H1 (cell line): Measurements from ENCODE around the gene RALY. TPM values are rescaled to one million over a fixed set of nuclear protein-coding genes. Genes with fewer than 3 reads are reported as not detected.

Source experiments
- CTCF ChIA-PET: fragments of 300-600 bp; sonication (Branson Sonifier 250); formaldehyde crosslinking; loops from one replicate; lab custom pipeline; 2021; ENCODE audit not compliant: partially characterized antibody; lab: Charles Lee
- POLR2A ChIA-PET: fragments of 300-600 bp; sonication (Branson Sonifier 250); formaldehyde crosslinking; loops from one replicate; lab custom pipeline; 2021; ENCODE audit warnings: inconsistent platforms; ENCODE audit not compliant: partially characterized antibody; lab: Charles Lee
- DNase-seq, 2 experiments: peaks; one replicate each; pipeline versions ENCODE4 v3.0.0 to v3.0.0-alpha.2; 2010 to 2022; ENCODE audit warnings: low spot score in 2 of 2, low read depth in 1 of 2, mixed read lengths in 1 of 2
- FAIRE-seq: peaks from 2 replicates; lab custom pipeline; 2011; peaks lifted over from hg19 to GRCh38; lab: Jason Lieb, UNC
- H2AFZ ChIP-seq: 2 replicates; pipeline ENCODE4 v1.8.1; 2012; ENCODE audit warnings: low read length, inconsistent platforms
- H2AK5ac ChIP-seq: 2 replicates; pipeline ENCODE4 v1.6.1; 2013; ENCODE audit warnings: low read depth, low read length
- H2BK120ac ChIP-seq: replicated peaks from 2 replicates; pipeline ENCODE3; 2013; ENCODE audit warnings: low read depth, low read length, inconsistent platforms
- H2BK12ac ChIP-seq: 2 replicates; pipeline ENCODE4 v1.6.1; 2013; ENCODE audit warnings: low read depth, low read length
- H2BK15ac ChIP-seq: 2 replicates; pipeline ENCODE4 v1.6.1; 2013; ENCODE audit warnings: low read length
- H2BK20ac ChIP-seq: 2 replicates; pipeline ENCODE4 v1.6.1; 2013; ENCODE audit warnings: low read length
- H2BK5ac ChIP-seq: 2 replicates; pipeline ENCODE4 v1.6.1; 2013; ENCODE audit warnings: low read depth, low read length
- H3K14ac ChIP-seq: 2 replicates; pipeline ENCODE4 v1.6.1; 2013; ENCODE audit warnings: inconsistent platforms; ENCODE audit not compliant: insufficient read length
- H3K18ac ChIP-seq: 2 replicates; pipeline ENCODE4 v1.6.1; 2013; ENCODE audit warnings: low read length; ENCODE audit errors: extremely low read depth
- H3K23ac ChIP-seq: 2 replicates; pipeline ENCODE4 v1.6.1; 2013; ENCODE audit warnings: inconsistent platforms; ENCODE audit not compliant: insufficient read length
- H3K23me2 ChIP-seq: 2 replicates; pipeline ENCODE4 v1.6.1; 2013; ENCODE audit warnings: low read depth, low read length
- H3K27ac ChIP-seq: 2 replicates; pipeline ENCODE4 v1.6.1; 2011; ENCODE audit warnings: low read depth, low read length, inconsistent platforms
- H3K27me3 ChIP-seq, 4 experiments: replicated peaks in 1 of 4; 1 replicate in 1 of 4; 2 replicates in 3 of 4; pipeline versions ENCODE4 v1.6.1 to v1.8.1; 2011 to 2013; ENCODE audit warnings: low read length in 3 of 4, mild to moderate bottlenecking in 3 of 4, inconsistent platforms in 2 of 4, mixed read lengths in 2 of 4, moderate library complexity in 1 of 4; ENCODE audit not compliant: control insufficient read depth in 3 of 4, insufficient read depth in 3 of 4; ENCODE audit errors: extremely low read depth in 1 of 4
- H3K36me3 ChIP-seq, 4 experiments: 2 replicates each; pipeline versions ENCODE4 v1.6.1 to v1.8.1; 2011 to 2013; ENCODE audit warnings: mild to moderate bottlenecking in 4 of 4, low read length in 3 of 4, moderate library complexity in 2 of 4, control low read depth in 1 of 4, inconsistent platforms in 1 of 4; ENCODE audit not compliant: insufficient read depth in 4 of 4, control insufficient read depth in 2 of 4
- H3K4ac ChIP-seq: replicated peaks from 2 replicates; pipeline ENCODE3; 2013; ENCODE audit warnings: low read length, low read depth, mixed read lengths, inconsistent platforms; ENCODE audit not compliant: insufficient read length
- H3K4me1 ChIP-seq, 4 experiments: replicated peaks in 1 of 4; 1 replicate in 1 of 4; 2 replicates in 3 of 4; pipeline versions ENCODE4 v1.6.1 to v1.8.1; 2011 to 2013; ENCODE audit warnings: low read length in 3 of 4, inconsistent platforms in 2 of 4, mixed read lengths in 1 of 4; ENCODE audit not compliant: insufficient read depth in 4 of 4, control insufficient read depth in 3 of 4
- H3K4me2 ChIP-seq, 2 experiments: 2 replicates each; pipeline versions ENCODE4 v1.6.1 to v1.8.1; 2011 to 2013; ENCODE audit warnings: low read depth in 2 of 2, low read length in 2 of 2, control low read depth in 1 of 2, inconsistent platforms in 1 of 2, mild to moderate bottlenecking in 1 of 2; ENCODE audit not compliant: insufficient read depth in 1 of 2
- H3K4me3 ChIP-seq, 4 experiments: fragments of 200-600, 300-600 bp in 1 of 4; sonication (generic), shearing (Covaris generic), sonication (Bioruptor Twin) in 1 of 4; 2 replicates each; pipeline versions ENCODE4 v1.5.1 to v1.8.1; 2011 to 2016; ENCODE audit warnings: low read length in 4 of 4, low read depth in 3 of 4, control low read depth in 2 of 4, inconsistent platforms in 2 of 4, mild to moderate bottlenecking in 2 of 4, mixed read lengths in 1 of 4, moderate library complexity in 1 of 4; ENCODE audit not compliant: insufficient read depth in 2 of 4; ENCODE audit errors: extremely low read depth in 1 of 4
- H3K56ac ChIP-seq: replicated peaks from 2 replicates; pipeline ENCODE3; 2013; ENCODE audit warnings: low read depth, mild to moderate bottlenecking, mixed read lengths, low read length, inconsistent platforms; ENCODE audit not compliant: insufficient read length
- H3K79me1 ChIP-seq: 2 replicates; pipeline ENCODE4 v1.6.1; 2013; ENCODE audit warnings: low read depth, low read length, control low read depth
- H3K79me2 ChIP-seq, 2 experiments: 2 replicates each; pipeline versions ENCODE4 v1.6.1 to v1.8.1; 2012 to 2013; ENCODE audit warnings: low read length in 2 of 2, mild to moderate bottlenecking in 2 of 2, inconsistent platforms in 1 of 2; ENCODE audit not compliant: insufficient read depth in 2 of 2, control insufficient read depth in 1 of 2
- H3K9ac ChIP-seq, 4 experiments: replicated peaks in 1 of 4; 1 replicate in 1 of 4; 2 replicates in 3 of 4; pipeline versions ENCODE4 v1.6.1 to v1.8.1; 2011 to 2013; ENCODE audit warnings: low read depth in 3 of 4, low read length in 3 of 4, control low read depth in 2 of 4, mild to moderate bottlenecking in 2 of 4, moderate library complexity in 2 of 4, inconsistent platforms in 1 of 4; ENCODE audit errors: extremely low read depth in 1 of 4
- H3K9me3 ChIP-seq, 2 experiments: 2 replicates each; pipeline versions ENCODE4 v1.6.1 to v1.8.1; 2012 to 2013; ENCODE audit warnings: mild to moderate bottlenecking in 2 of 2, moderate library complexity in 2 of 2, control low read depth in 1 of 2, inconsistent platforms in 1 of 2, low read depth in 1 of 2, low read length in 1 of 2, mixed read lengths in 1 of 2; ENCODE audit not compliant: insufficient read depth in 2 of 2
- H4K20me1 ChIP-seq, 2 experiments: replicated peaks in 1 of 2; 2 replicates each; pipeline versions ENCODE3 to v1.8.1; 2011 to 2013; ENCODE audit warnings: inconsistent platforms in 2 of 2, low read length in 2 of 2, mild to moderate bottlenecking in 1 of 2; ENCODE audit not compliant: insufficient read depth in 2 of 2, control insufficient read depth in 1 of 2
- H4K5ac ChIP-seq: 2 replicates; pipeline ENCODE4 v1.6.1; 2013; ENCODE audit warnings: low read length, low read depth, mixed read lengths, inconsistent platforms; ENCODE audit not compliant: insufficient read length
- H4K8ac ChIP-seq: 2 replicates; pipeline ENCODE4 v1.8.0; 2013; ENCODE audit warnings: mild to moderate bottlenecking, moderate library complexity, low read length, inconsistent platforms; ENCODE audit not compliant: insufficient read depth; ENCODE audit errors: extremely low read depth
- H4K91ac ChIP-seq: replicated peaks from 2 replicates; pipeline ENCODE3; 2013; ENCODE audit warnings: low read length, mixed read lengths, inconsistent platforms; ENCODE audit not compliant: insufficient read length
- CBX5 ChIP-seq: fragments of 300-800, 300-1000 bp; sonication (generic); IDR thresholded peaks from 2 replicates; pipeline ENCODE4 v1.7.1; 2016; ENCODE audit warnings: antibody characterized with exemption, low read length, low read depth
- CREB1 ChIP-seq: IDR thresholded peaks from 2 replicates; pipeline ENCODE4 v1.6.1; 2012; ENCODE audit warnings: inconsistent platforms
- POLR2A ChIP-seq, 2 experiments: IDR thresholded peaks; 1 replicate in 1 of 2; 2 replicates in 1 of 2; pipeline ENCODE4 v1.6.1; 2011; ENCODE audit warnings: low read depth in 2 of 2, low read length in 2 of 2, mild to moderate bottlenecking in 2 of 2; ENCODE audit errors: control extremely low read depth in 1 of 2
- WGBS, 2 experiments: shearing (Covaris generic) in 1 of 2; methylation state at CpG; one replicate each; pipeline versions ENCODE4 v1.1.6 to v1.1.7; 2013 to 2015; ENCODE audit warnings: low lambda C conversion rate in 2 of 2, mixed read lengths in 2 of 2, inconsistent platforms in 1 of 2, low coverage in 1 of 2, missing lambda C conversion rate in 1 of 2; ENCODE audit not compliant: insufficient replicate concordance in 2 of 2, insufficient coverage in 1 of 2, insufficient read length in 1 of 2; ENCODE audit errors: extremely low coverage in 1 of 2, missing lambda C conversion rate in 1 of 2; 5-methylcytosine and 5-hydroxymethylcytosine counted together
- polyA plus RNA-seq, 7 experiments: library from polyadenylated mRNA; depleted of rRNA in 3 of 7; stranded (reverse) in 5 of 7; unstranded in 2 of 7; fragments of >200 nt in 5 of 7; fragments of 200-250 nt in 2 of 7; gene quantifications; 1 replicate in 5 of 7; 2 replicates in 1 of 7; 4 replicates in 1 of 7; pipeline versions ENCODE4 v1.2.1 to v1.2.3, GENCODE V29; 2011 to 2013; ENCODE audit warnings: missing spikeins in 2 of 7, mixed read lengths in 2 of 7
- total RNA-seq: library from RNA; stranded (reverse); fragmentation: NEBNext Ultra II Directional; extraction: Animal tissue kit (Norgen Biotek cat#: 25700); gene quantifications from 2 replicates; pipeline ENCODE4 v1.2.1, GENCODE V29; 2021

Gene RALY
- total and polyA plus RNA-seq, 2 of the 8 experiments (the other 6 are each of a cell fraction or from before 2014, with no cell fraction given), result 133 to 148 TPM

DNA sequence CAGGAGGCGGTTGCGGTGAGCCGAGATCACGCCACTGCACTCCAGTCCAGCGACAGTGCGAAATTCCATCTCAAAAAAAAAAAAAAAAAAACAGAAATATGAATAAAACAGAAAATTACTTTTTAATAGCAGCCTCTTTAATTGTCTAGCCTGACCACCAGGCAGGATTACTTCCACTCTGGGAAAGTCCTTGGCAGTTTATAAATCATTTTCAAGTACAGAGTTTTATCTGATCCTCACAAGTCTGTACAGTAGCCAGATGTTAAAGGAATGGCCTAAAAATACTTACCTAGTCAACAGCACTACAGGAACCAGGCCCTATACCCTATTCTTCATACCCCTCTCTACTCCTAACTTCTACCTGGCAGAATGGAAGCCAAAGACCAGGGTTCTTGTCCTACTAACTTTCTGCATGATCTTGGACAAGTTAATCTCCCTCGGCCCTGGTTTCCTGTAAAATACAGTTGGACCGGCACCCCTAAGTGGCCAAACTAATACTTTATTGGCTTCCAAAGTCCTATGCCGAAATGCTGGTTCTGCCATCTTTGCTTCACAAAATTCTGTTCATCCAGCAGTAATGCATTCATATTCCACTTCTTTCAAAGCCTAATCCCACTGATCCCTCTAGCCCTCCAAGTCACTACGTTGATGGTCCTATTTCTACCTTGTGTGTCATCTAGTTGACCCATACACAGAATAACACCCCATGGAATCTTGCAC lies 116.5 kb downstream of the RALY start:
- no peak overlapping the region for H2BK20ac ChIP-seq
- peak; percentile 30 to 38; a peak in 2 of 3 replicates for TF ChIP-seq POLR2A (IDR thresholded peaks at IDR 0.05; ENCODE audit: control extremely low read depth in 1 of 2, low read depth in 2 of 2, low read length in 2 of 2)
- TF ChIP-seq CBX5, result no peak
- no peak for TF ChIP-seq CREB1
- H2BK5ac ChIP-seq, result no peak overlapping the region
- H2AFZ ChIP-seq, result no peak overlapping the region
- no peak overlapping the region for H2BK120ac ChIP-seq
- no peak overlapping the region for H3K4ac ChIP-seq
- peak overlapping the region in 3 of 4 experiments; percentile 59 to 99 (median 99); a peak in 4 of 7 replicates for H3K9ac ChIP-seq
- no peak overlapping the region for H3K27ac ChIP-seq
- no peak overlapping the region for H2BK12ac ChIP-seq
- FAIRE-seq, result no peak
- H4K20me1 ChIP-seq, result peaks cover 25 to 27% of the 10 kb centered on the region in 2 experiments
- CTCF ChIA-PET, result no interaction called here
- H3K36me3 ChIP-seq, result peaks cover 3 to 29% (median 12%) of the 10 kb centered on the region in 4 experiments; a peak in 7 of 8 replicates
- peak overlapping the region; percentile 96 to 99 (median 98); a peak in 7 of 8 replicates for H3K4me3 ChIP-seq
- DNase-seq, result no peak
- no peak overlapping the region for H2AK5ac ChIP-seq
- no peaks in the 10 kb centered on the region for H3K27me3 ChIP-seq
- H3K9me3 ChIP-seq, result no peaks in the 10 kb centered on the region
- no peak overlapping the region for H3K56ac ChIP-seq
- H2BK15ac ChIP-seq, result no peak overlapping the region
- peaks cover 40 to 68% of the 10 kb centered on the region in 2 experiments for H3K79me2 ChIP-seq
- no peak overlapping the region for H3K18ac ChIP-seq
- peak overlapping the region; percentile 54 for H3K23ac ChIP-seq
- peaks cover 3% of the 10 kb centered on the region; the same call in 1 of the 2 replicates for H3K79me1 ChIP-seq
- peak overlapping the region; percentile 68 to 83 for H3K4me2 ChIP-seq
- no peak overlapping the region for H4K5ac ChIP-seq
- H4K91ac ChIP-seq, result no peak overlapping the region
- POLR2A ChIA-PET, result interaction anchor here (1.1 to 11.7 kb wide), 7 partner anchors 9 to 118 kb away, joined by 3 to 236 read pairs (median 14); no protein-coding TSS in a partner anchor
- H4K8ac ChIP-seq, result no peak overlapping the region
- H3K23me2 ChIP-seq, result peaks cover 9% of the 10 kb centered on the region
- 94% methylated on average over 10 of the region's 10 CpGs; no CpG with 5 or more reads in 1 of the 2 experiments for WGBS, 2 experiments
- no peak overlapping the region for H3K14ac ChIP-seq
- peaks cover 0 to 6% (median 0%) of the 10 kb centered on the region in 4 experiments; a peak in 3 of 7 replicates for H3K4me1 ChIP-seq
